HL-60 (cell line): ENCODE results near the gene CABP7.

Experiments used
- CTCF ChIP-seq: IDR thresholded peaks from one replicate; pipeline ENCODE4 v1.5.1; 2011; ENCODE audit warnings: low read length, control low read depth, inconsistent platforms; ENCODE audit not compliant: insufficient read depth
- GABPA ChIP-seq: IDR thresholded peaks from 2 replicates; pipeline ENCODE4 v1.6.1; 2012; ENCODE audit warnings: low read depth
- POLR2AphosphoS5 ChIP-seq: IDR thresholded peaks from 2 replicates; pipeline ENCODE4 v1.6.1; 2012; ENCODE audit warnings: low read depth
- SPI1 ChIP-seq: IDR thresholded peaks from 2 replicates; pipeline ENCODE4 v1.6.1; 2012; ENCODE audit warnings: low read depth, mild to moderate bottlenecking, borderline replicate concordance
- TF ChIP-seq, protein P1 (sequence below): IDR thresholded peaks from 2 replicates; pipeline ENCODE4 v1.6.1; 2012; ENCODE audit warnings: low read depth; ENCODE audit not compliant: insufficient replicate concordance

- TF ChIP-seq, protein P1, sequence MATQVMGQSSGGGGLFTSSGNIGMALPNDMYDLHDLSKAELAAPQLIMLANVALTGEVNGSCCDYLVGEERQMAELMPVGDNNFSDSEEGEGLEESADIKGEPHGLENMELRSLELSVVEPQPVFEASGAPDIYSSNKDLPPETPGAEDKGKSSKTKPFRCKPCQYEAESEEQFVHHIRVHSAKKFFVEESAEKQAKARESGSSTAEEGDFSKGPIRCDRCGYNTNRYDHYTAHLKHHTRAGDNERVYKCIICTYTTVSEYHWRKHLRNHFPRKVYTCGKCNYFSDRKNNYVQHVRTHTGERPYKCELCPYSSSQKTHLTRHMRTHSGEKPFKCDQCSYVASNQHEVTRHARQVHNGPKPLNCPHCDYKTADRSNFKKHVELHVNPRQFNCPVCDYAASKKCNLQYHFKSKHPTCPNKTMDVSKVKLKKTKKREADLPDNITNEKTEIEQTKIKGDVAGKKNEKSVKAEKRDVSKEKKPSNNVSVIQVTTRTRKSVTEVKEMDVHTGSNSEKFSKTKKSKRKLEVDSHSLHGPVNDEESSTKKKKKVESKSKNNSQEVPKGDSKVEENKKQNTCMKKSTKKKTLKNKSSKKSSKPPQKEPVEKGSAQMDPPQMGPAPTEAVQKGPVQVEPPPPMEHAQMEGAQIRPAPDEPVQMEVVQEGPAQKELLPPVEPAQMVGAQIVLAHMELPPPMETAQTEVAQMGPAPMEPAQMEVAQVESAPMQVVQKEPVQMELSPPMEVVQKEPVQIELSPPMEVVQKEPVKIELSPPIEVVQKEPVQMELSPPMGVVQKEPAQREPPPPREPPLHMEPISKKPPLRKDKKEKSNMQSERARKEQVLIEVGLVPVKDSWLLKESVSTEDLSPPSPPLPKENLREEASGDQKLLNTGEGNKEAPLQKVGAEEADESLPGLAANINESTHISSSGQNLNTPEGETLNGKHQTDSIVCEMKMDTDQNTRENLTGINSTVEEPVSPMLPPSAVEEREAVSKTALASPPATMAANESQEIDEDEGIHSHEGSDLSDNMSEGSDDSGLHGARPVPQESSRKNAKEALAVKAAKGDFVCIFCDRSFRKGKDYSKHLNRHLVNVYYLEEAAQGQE = no peak
- no peak for TF ChIP-seq CTCF
- no peak for TF ChIP-seq POLR2AphosphoS5
- no peak for TF ChIP-seq GABPA
- TF ChIP-seq SPI1 = no peak
These were observed 12.8 kb upstream of the CABP7 start for GRCh38 chr22:29707010-29707409.
